NCI-H1048 (cell line): ENCODE data around the gene FRMD1.

Experiments used
- DNase-seq: peaks from one replicate; lab custom pipeline; 2025; lab: John Stamatoyannopoulos, UW

Gene FRMD1

DNA sequence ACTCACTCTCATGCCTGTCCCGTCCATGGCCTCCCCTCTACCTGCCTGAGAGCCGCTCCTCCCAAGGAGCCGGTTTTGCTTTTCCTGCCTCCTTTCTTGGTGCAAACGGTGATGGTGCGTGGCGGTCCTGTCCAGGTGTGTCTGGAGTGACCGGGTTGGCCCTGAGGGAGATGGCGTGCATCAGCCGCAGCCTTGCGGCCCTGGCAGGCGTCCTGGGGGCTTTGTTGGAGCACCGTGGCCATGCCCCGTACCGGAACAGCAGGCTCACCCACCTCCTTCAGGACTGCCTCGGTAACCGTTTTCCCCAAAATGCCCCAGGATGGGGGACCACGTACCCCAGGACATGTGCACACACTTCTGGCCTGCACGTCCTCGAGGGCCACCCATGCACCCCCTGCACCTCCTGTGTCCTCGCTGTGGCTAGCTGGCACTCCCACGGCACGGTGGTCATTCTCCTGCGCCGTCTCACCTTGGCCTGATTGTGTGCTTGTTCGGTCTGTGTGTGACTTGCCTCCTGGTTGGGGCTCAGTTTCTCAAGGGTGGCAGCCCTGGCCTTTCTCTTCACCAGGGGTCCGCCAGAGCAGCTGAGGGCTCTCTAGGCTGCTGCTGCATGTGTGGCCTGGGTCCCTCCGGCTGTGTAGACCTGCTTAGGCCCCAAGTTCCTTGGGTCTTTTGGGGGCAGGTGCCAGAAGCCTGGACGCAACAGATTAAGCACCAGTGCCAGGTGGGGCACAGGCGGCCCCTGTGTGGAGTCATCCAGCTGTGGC, 36.4 kb downstream of the FRMD1 start:
- no peak for DNase-seq

DNA sequence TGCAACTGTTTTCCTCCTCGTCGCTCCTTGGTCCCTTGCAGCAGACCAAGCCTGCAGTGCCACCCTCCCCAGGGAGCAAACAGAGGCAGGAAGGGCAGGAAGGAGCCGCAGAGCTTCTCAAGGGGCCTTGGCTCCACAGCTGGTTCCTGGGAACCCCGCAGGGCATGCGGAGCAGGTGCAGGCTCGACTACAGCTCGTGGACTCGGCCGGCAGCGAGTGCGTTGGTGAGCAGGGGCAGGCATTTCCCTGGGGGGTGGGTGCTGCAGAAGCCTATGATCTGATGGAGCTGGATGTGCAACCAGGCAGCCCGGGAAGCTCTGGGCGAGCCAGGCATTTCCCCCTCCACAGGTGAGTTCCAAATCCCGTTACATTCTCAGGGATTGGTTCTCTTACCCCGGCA, 37.1 kb downstream of the FRMD1 start:
- no peak for DNase-seq

DNA sequence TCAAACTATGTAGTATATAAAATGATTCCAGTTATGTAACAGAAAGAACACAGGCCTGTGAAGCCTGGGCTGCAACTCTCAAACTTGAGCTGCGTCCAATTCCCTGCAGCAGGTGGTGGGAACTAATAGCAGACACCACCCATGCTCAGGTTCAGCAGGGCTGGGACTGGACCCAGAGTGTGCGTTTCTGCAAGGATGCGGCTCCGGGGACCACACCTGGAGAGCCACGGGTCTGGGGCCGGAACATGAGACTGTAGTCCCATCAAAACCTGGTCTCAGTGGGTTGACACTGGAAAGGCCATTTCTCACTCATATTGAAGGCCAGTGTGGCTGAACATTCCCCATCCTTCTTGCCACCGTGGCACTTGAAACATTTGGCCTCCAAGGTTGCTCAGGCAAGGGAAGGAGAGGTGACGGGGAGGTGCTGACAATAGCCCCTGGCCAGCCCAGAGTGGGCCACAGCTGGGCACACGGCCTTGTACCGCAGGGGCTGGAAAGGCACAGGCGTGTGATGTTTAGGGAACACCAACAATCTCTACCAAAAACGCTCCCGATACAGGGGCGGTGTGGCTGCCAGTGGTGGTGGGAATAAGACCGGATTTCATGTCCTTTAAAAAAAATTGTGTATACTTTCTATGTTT, 38.0 kb downstream of the FRMD1 start:
- DNase-seq, result no peak

DNA sequence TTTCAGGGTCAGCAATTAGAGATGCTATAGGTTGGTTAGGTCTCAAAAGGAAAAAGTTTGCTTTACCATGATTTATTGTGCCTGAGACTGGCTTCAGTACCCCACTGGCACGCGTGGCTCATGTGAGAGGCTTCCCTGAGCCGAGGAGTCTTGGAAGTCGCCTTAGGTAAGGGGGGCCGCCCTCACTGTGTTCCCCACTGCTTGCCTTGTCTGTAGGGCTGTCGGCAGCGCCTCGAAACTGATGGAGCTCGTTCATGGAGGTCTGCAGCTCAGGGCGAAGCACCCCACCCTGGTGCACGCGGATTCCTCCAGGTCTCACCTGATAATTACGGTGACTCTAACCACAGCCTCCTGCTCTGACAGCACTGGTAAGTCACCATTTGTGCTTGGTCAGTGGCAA, 39.2 kb downstream of the FRMD1 start:
- DNase-seq, result no peak

DNA sequence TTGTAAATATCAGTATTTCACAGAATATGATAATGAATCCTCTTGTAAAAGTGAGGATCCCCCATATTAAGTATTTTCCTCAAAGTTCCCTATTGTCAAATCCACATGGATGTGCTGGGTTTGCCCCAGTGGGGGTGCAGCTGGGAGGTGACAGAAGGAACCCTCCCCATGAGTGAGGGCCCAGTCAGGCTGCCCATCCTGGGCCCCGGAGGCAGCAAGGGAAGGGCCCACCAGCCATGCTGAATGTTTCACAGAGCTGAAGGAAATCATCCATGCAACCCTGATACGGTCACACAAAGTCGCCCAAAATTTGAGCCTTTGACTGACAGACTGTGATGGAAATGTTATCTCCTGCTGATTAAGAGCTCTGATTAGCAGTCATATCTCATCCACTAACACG, 39.7 kb downstream of the FRMD1 start:
- DNase-seq, result no peak

DNA sequence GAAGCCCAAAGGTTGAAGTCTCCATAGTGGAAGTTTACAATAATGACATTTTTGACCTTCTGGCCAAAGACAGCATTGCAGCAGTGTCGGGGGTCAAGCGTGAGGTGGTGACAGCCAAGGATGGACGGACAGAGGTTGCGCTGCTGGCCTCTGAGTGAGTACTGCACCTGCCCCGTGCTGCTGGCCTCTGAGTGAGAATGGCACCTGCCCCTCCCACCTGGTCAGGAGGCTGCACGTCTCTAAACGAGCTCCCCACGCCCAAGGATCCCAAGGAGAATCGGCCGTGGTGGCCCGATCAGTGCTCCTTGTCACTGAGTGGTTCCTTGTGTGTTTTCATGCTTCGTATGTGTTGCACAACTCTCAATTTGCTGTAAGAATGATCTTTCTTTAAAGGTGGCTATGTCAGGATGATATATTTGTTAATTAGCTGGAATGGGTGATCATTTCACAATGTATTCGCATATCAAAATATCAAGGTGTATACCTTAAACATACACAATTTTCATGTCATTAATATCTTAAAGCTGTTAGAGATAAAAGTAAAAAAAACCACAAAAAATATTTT, 40.4 kb downstream of the FRMD1 start:
- no peak for DNase-seq

DNA sequence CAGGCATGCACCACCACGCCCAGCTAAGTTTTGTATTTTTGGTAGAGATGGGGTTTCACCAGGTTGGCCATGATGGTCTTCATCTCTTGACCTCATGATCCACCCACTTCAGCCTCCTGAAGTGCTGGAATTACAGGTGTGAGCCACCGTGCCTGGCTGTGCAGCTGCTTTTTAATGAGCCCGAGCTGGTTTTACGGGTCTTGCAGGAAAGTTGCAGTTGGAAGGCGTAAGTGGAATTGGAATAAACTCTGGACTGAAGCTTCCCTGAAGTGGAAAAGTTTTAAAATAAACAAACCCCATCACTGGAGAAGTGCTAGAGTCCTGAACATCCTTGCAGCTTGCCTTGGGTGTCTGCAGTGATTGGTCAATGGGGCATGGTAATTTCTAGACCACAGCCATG, 41.2 kb downstream of the FRMD1 start:
- no peak for DNase-seq

DNA sequence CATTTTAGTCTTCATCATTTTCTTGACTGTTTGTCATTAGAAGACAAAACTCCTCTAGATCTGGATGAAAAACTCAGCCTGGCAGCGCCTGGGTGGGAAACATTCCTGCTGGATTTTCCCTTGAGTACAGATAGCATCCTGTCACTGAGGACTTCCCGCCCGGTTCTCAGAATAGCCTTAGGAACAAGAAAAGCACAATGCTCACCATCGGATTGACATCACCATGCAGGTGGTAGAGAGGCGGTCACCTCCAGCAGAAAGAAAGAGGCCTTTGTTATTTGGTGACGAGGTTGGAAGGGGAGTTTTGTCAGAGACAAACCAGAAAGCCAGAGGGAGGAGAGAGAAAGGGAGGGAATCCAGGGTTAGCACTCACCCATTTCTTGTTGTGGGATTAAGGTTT, 41.8 kb downstream of the FRMD1 start:
- no peak for DNase-seq

DNA sequence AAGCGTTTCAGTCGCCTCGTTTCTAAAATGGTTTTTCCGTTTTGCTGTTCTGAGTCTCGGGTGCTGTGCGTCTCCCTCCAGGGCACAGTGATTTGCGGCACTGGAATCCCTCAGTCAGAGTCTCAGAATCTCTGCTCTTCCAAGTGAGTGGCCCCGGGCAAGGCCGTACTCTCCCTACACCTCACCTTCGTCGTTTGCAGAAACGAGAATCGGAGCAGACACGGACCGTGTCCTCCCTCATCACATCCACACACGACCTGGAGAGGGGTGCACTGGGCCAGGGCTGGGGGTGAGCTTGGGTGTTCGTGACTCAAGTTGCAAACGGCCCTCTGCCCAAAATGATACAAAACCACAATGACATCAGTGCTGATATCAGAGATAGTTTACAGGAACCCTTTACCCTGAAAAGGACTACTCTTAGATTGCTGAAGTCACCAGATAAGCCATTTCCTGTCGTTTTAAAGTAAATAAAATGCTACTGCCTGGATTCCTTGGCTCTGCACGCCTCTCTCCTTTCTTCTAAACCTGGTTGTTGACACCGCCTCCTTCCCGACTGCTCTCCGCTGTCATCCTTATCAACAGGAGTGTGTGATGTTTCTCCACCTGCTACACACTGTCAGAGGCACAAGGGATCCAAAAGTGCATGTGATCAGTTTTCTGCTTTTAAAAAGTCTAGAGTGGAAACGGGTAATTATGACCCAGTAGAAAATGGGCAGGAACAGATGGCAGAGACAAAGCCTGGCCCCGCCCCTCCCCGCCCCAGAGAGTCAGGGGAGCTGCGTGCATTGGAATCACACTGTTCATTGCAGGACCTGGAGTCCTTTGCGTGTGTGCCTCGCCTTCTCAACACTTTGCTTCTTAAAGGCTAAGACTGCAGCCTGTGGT, 43.1 kb downstream of the FRMD1 start:
- no peak for DNase-seq

DNA sequence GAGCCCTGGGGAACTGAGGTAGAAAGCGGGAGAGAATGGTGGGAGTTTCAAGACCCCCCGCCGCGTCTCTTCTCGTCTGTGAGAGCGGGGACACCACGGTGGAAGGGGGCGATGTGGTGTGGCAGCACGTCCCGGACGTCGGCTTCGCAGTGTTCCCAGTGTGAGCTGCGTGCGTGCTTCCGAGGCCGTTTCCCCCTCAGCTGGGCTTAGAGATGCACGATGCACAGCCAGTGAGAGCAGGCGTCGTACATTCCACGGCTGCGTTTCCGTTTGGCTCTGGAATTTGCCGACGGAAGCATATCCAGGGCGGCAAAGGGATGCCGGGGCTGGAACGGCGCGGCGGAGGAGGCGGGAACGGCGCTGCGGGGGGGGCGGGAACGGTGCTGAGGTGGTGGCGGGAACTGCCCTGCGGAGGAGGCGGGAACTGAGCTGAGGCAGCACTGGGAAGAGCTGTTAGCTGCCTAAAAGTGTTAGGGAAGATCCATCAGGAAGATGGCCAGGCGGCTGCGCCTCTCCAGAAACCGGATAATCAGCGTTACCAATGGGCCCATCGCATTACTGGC, 43.8 kb downstream of the FRMD1 start:
- DNase-seq, result no peak

DNA sequence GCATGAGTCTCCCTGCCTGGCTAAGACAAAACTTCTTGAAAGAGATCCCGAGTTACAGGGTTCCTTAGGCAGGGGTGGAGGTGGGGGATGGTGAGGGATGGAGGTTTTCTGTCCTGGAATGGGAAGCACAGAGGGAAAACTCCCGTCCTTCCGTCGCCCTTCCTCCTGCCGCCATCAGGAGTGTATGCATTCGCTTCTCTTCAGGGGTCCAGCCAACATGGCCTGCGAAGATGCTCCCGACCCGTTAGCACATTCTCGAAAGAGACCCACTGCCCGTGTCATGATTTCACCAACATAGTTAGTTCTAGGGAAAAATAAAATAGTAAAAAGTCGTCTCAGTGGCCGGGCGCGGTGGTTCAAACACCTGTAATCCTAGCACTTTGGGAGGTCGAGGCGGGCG, 44.5 kb downstream of the FRMD1 start:
- no peak for DNase-seq

DNA sequence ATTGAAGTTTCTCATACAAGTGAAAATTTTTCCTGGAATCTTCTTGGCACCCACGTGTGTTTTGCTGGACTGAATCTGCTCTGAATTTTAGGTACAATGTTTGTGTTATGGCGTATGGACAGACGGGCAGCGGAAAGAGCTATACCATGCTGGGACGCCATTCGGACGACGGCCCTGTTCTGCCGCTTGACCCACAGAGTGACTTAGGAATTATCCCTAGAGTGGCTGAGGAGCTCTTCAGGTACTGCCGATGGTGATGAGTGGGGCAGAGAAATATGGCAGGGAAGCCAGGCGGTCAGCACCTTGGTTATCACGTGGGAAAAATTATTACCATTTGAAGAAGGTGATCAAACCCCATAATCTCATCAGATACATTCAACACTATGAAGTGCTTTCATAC, 45.2 kb downstream of the FRMD1 start:
- DNase-seq, result no peak

DNA sequence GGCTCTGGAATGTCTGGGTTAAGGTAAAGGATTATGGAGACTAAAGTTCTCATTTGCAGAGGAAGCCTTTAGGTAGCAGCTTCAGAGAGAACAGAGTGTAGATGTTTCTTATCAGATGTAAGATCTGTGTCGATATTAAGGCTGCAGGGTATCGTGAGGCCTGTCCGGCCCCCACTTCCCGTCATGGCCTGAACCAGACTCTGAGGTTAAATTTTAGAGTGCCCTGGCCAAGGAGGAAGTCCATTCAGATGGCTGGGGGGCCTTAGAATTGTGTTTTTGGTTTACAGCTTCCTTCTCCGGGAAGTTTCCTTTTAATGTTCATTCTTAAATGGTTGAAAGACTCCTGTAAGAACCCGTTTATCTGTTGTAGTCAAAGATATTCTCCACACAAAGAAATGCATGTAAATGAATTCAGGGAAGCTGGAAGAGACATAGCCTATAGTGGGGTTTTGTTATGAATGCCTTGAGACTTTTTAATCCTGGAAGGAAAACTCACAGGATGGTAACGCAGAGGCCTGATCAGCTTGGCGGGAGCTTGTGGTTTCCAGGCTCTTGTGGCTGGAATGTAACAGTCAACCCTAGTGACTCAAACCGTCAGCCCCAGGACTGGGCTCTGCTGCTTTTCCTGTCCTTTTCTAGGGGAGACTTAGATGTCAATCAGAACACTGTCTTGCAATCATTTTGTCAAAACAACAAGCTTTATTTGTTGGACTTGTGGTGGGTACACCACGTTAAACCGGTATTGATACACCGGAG, 46.8 kb downstream of the FRMD1 start:
- DNase-seq, result no peak

DNA sequence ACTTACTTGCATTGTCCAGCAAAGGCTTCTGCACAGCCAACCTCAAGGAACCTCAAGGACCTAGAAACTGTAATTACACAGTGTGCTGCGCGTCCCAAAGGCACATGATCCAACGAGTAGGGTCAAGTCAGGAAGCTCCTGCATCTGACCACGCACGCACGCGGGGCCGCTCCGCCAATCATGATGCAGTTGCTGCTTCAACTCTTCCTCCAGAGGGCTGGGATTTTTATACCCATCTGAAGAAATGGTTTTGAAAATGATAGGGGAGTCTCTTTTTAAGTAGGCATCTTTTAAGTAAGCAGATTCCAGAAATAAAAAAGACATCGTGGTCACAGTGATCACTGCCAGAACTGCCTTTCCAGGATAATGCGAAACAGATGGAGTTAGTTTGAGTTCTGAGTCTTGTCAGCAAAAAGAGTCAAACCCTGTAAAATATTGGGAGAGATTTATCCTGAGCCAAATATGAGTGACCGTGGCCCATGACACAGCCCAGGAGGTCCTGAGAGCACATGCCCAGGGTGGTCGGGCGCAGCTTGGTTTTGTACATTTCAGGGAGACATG, 47.5 kb downstream of the FRMD1 start:
- DNase-seq, result no peak

DNA sequence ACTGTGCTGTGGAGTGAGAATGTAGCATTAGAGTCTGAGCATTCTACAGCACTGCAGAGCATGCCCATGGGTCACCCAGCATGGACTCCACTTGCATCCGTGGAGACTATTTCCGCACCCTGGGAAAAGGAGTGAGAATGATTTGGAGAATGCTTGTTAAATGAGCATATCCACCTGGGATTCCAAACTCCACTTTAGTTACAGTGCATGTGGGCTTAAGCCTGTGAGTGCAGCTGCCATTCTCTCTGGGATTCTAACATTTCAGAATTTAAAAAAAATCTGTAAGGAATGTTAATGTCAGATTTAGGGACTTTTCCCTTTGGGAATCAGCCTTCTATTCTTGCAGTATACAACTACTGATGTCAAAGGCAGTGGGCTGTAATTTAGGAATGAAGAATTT, 48.1 kb downstream of the FRMD1 start:
- no peak for DNase-seq

DNA sequence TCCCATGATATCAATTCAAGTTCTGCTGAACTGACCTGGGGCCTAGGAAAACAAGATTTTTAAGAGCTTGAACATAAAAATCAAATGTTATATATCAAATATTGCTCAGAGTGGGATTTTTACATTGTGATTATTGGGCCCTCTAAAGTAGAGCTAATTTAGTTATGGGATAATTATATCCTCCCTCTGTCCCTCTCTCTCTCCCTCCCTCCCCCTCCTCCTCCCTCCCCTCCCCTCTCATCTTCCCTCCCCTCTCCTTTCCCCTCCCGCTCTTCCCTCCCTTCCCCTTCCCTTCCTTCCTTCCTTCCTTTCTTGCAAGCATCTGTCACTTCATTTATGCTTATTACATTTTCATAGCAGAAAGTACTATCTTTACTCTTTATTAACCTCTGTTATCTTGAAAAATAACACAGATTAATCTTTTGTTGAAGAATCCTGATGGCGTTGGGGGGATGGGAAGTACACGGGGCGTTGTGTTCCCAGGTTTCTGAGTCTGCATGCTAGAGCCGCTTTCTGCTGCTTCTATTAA, 48.7 kb downstream of the FRMD1 start:
- DNase-seq, result no peak

DNA sequence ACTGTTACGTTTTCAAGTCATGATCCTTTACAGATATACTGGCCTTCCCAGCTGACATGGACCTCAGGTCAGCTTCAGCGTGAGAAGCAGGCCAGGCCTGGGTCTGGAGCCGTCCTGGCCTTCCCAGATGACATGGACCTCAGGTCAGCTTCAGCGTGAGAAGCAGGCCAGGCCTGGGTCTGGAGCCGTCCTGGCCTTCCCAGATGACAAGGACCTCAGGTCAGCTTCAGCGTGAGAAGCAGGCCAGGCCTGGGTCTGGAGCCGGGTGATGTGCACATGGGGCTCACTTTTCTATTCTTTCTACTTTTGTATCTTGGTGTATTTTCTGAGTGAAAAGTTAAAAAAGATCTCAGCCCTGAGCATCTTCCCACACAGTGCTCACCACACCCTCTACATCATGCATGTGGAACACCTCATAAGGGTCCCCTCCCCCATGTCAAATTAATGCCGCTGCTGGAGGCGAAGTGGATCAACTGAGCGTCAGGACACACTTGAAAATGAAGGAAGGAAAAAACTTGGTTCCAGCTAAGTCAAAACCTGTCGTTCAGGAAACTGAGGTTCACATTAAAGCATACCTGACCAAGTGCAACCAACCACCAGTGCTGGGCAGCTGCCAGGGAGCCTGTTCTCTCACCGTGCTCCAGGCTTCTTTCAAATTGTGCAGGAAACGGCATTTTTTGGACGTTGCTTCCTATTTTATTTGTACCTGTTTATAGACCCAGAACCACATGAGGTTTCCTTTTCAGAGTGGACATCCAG, 49.4 kb downstream of the FRMD1 start:
- no peak for DNase-seq

DNA sequence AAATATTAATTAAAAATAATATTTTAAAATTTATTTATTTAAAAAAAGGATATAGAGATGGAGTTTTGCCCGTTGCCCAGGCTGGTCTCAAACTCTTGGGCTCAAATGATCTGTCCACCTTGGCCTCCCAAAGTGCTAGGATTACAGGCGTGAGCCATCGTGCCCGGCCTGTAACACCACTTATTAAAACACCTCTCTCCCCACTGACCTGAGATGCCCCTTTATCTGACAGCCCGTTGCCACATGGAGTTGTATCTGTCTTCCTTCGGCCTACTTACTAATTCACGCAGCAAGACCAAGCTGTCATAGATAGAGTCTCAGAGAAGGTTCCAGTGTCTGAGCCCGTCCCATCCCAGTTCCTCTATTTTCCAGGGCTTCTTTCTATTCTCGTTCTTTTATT, 50.8 kb downstream of the FRMD1 start:
- DNase-seq, result no peak

DNA sequence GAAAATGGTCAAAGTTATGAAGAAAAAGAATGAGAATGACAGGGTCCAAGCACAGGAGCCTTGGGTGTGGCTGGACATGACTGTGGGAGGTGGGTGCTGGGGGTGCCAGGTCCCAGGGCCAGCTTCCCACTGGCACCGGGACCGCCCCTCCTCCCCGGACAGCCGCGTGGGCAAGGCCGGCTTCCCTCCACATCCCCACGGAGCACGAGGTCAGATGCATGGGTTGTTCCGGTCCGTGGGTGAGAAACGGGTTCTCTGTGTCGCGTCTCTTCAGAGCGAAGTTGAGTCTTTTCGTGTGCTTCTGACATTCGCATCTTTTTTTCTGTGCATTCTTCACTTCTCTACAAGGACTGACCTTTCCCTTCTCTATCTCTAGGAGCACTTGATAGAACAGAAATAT, 51.5 kb downstream of the FRMD1 start:
- DNase-seq, result no peak

DNA sequence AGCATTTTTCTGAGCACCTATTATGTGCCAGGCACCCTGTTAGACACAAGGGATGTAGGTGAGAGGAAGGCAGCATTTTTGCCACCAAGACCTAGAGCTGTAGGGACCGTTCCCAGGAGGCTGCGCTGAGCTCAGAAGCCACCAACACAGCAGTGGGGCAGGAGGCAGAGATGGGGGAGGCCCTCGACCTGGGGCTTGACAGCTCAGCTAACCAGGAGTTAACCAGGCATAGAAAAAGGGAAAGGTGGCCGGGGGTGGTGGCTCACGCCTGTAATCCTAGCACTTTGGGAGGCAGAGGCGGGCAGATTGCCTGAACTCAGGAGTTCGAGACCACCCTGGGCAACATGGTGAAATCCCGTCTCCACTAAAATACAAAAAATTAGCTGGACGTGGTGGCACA, 52.1 kb downstream of the FRMD1 start:
- DNase-seq, result no peak
